HG03066 (cell line): ENCODE results near the gene RGS5.

Experiments used
- ATAC-seq: cut with Tn5 transposase; IDR thresholded peaks from one replicate; pipeline ENCODE4 v1.9.1; 2021; ENCODE audit warnings: low read depth; ENCODE audit not compliant: unreplicated experiment

Gene RGS5

DNA sequence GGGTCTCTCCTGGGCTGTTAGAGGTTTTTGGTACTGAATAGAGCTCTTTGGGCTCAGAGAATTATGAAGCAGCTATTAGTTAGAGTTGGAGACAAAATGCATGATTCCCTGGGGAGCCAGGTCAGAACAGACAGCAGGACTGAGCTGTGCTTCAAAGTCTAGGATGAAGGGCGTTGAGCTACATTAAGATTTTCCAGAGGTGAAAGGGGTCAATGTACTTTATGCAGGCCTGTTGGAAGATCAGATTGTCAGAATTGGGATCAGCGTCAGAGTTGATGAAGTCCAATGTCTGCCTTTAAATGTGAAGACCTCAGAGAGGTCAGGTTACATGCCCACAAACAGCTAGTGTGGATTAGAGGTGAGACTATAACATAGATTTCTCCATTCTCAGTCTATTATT, 53.8 kb downstream of the RGS5 start:
- no peak for ATAC-seq

DNA sequence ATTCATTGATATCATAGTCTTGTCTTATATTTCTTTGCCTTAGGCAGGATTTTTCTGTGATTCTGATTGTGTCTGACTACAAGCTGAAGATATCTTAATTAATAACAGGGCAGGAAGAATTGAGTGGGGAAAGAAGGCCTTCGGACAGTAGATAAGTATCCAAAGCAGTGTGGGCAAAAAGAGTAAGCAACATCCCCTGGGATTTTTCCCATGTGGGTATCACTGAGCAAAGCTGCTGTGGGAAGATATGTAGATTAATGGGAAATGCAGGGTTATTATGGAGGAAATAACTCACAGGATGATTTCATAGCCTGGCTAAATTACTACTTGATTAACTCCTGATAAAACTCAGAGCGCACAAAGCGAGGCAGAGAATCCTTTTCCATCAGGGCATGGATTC, 55.7 kb downstream of the RGS5 start:
- ATAC-seq: no peak

GRCh38 chr1:163145435-163145834, 57.3 kb downstream of the RGS5 start:
- no peak for ATAC-seq

DNA sequence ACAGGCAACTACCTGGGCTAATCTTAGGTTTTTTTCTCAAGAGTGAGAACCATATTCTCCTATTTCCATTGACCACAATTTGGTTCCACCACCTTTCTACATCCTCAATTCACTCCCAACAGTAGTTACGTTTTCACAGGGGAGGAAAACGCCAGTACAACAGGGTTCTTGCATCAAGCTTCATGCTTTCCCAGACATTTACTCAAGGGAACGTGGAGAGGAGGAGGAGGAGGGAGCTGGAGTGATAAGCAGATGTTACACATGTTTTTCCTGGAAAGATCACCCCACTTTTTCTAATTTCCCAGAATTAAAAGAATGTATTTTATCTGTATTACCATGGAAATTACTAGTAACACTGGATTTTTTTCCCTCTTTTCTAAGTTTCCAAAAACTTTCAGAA, 58.3 kb downstream of the RGS5 start:
- no peak for ATAC-seq

DNA sequence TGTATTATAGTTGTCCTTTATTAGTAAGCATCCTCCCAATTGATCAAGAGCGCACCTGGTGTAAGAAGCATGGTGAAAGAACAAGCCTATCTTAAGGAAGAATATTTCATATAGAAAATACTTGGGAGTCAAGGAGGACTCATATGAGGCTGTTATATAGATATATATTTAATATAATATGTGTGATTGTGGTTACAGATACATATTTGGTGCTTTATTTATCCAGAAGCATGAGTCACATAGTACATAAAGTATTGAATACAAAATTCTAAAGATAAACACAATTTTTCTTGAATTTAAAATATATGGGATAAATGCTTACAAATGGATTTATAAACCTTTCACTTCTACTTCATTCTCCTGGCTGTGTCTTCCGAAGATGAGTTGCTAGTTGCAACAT, 60.6 kb downstream of the RGS5 start:
- no peak for ATAC-seq

GRCh38 chr1:163141556-163141955, 61.2 kb downstream of the RGS5 start:
- ATAC-seq: no peak

DNA sequence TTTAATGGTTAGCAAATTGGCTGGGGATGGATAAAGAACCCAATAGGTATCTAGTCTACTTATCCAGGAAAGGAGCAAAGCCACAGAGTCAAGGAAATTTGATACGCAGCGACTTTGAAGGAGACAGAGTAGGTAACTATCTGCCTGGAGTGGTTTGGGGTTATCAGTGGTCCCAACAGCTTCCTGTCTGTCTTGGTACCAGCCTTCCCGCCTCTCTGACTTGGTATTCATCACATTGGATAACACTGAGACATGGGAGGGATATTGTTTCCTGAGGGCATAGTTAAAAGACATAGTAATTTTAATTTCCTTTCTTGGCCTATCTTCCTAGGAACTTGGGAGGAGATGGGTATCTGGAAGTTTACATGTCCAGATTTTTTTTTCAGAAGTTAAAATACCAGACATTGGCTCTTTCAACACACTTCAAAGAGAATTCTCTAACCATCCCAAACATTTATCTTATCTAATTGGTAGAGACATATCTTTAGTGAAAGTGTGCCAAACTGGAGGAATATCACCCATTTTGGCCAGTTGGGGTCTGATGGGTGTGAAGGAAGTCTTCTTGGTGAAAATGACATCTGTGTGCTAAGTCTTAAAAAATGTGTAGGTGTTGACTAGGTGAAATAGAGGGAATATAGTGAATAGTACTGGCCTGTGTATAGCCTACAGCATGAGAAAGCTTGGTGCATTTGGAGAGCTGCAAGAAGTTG, 65.0 kb downstream of the RGS5 start:
- no peak for ATAC-seq

DNA sequence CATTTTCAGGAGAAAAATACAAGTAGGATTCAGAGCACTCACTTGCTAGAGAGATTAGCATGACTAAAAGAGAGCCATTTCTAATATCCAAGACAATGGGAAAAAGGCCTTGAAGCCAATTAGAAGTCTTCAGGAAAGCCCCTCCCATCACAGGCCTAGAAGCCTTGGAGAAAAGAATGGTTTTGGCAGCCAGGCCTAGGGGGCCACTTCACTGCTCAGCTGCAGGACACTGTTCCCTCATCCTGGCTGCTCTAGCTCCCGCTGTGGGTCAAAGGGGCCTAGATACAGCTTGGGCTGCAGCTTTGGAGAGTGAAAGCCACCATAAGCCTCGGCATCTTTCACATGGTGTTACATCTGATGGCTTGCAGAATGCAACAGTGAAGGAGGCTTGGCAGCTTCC, 70.7 kb downstream of the RGS5 start:
- ATAC-seq: no peak

DNA sequence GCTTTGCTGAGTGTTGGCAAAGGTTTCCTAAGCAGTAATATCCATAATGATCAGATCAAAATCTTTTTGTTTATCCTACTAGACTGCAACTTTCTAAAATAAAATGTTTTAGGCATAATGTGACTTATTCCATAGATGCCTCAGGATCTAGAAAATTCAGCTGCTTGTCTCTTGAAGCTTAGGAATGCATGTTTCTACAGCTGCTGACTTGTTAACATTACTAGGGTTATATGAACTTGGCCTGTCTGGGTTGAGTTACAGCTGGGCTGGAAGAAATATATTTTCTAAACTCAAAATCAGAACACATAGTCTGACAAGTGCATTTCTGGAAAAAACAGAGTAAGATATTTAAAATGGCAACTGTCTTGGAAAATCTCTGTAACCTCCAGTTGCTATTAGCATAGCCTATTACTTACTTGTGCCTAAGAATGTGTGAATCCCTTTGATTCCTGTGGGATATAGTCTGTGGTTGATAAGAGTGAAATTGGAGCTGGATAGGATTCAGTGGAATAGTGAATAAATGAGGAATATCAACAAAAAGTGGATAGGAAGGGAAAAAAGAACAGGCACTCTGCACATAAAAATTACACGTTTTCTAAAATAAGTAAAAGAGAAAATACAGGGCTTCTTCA, 72.4 kb downstream of the RGS5 start:
- no peak for ATAC-seq

- no peak for ATAC-seq
These were observed 74.4 kb downstream of the RGS5 start for GRCh38 chr1:163128282-163128681.

DNA sequence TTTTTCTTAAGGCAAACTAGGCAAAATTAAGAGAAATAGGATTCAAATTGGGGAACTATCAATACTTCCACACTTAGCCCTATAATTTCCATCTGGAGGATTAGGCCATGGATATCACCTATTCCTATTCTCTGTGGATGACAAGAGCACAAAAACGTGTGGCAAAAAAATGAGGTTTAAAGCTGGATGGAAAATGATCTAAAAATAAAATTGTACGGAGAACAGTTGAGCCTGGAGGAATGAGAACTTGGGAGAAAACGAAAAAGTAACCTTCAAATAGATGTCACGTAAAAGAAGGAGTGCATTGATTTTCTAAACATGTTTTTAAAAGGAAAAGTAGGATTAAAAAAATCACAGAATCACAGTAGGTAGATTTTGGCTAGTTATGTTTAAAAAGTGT, 77.9 kb downstream of the RGS5 start:
- no peak for ATAC-seq

GRCh38 chr1:163120372-163120771, 82.3 kb downstream of the RGS5 start:
- ATAC-seq: no peak

DNA sequence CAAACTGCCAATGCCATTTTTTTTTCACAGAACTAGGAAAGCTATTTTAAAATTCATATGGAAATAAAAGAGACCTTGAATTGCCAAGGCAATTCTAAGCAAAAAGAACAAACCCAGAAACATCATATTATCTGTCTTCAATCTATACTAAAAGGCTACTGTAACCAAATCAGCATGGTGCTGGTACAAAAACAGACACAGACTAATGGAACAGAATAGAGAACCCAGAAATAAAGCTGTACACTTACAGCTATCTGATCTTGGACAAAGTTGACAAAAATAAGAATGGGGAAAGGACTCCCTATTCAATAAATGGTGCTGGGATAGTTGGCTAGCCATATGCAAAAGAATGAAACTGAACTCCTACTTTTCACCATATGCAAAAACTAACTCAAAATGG, 83.0 kb downstream of the RGS5 start:
- no peak for ATAC-seq

GRCh38 chr1:163115887-163116286, 86.8 kb downstream of the RGS5 start:
- no peak for ATAC-seq

- ATAC-seq: no peak
These were observed 95.1 kb downstream of the RGS5 start for GRCh38 chr1:163107655-163108054.

DNA sequence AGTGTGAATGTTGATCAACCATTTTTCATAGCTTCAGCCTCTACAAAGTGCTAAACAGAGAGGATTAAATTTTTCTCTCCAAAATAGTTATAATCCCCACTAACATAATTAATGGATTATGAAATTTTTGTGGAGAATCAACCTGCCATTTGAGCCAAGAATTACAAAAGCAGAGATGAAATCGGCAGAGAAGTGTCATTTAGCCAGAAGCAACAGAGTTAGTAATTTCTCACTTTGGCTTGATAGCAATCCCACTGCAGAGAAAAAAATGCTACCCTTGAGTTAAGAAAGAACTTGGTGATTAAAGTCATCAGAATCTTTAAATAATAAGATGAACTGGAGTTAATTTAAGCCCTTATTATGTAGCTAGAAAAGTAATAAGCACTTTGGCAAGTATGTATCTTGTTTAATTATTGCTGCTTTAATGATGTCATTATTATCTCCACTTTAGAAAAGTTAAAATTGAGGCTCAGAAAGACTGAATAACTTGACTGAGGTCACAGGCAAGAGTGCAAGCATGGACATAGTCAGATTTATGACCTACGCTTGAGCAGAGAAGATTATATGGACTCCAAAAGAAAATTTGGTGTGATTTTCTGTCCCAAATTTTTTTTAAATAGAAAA, 96.2 kb downstream of the RGS5 start:
- ATAC-seq: no peak

DNA sequence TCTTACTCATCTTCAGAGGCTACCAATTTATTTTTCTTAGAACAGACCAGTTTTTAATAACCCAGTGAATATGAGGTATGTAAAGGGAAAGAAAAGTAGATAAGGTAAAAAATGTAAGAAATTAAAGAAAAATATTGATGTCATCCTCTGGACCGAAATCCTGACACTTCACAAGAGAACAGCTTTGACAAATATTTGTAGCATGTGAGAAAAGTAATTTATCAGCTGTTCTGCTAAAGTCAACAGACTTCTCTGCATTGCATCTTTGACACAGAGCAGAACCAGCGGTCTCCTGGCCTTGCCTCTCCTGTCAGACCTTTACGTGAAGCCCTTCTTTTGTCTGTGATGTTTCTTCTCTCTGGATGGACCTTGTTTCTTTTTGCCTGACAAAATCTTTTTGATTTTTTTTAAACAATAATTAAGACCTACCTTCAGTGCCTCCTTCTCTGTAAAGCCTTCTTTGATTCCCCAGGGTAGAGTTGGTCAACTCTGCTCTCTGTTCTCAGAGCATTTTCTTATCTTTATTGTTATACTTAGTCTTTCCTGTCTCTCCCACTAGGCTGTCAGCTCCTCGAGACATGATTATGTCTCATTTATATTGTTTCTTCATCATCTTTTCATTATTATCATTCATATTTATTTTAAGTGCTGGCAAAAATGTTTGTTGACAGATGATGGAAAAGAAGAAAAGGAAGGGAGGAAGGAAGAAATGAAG, 98.2 kb downstream of the RGS5 start:
- ATAC-seq: no peak

GRCh38 chr1:163102590-163102989, 100.1 kb downstream of the RGS5 start:
- ATAC-seq: no peak

- ATAC-seq: no peak
These were observed 107.5 kb downstream of the RGS5 start for GRCh38 chr1:163095213-163095612.

DNA sequence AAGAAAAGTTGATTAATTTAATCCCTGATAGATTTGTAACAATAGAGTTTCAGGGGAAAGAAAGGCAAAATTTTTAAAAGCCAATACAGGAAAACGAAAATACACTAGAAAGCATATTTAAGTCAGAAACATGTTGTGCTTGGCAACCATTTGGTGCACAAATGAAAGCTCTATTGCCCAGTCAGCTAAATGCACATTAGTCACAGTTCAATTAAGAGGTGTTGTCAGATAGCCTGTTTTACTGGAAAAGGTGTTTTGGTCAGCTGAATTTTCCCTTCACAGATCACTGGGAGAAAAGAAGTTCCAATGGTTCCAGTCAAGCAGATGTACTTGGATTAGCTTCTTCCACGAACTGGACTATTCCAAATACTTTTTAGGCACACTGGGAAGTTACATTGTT, 108.1 kb downstream of the RGS5 start:
- ATAC-seq: no peak

DNA sequence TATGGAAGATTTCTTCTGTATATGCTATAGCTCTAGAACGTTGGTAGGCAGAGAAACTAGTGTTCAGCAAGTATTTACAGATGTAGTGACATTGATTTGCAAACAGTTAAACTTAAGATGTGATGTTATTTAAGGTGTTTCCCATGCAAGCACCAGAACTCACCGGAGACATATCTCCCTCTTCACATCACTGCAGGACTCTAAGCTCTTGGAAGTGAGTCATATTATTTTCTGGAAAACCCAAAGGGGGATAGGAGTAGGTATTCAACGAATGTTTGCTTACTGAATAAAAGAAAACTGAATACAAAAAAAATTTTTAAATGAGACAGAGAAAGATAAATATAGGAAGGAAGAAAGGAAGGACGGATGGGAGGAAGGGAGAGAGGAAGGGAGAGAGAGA, 108.5 kb downstream of the RGS5 start:
- ATAC-seq: no peak

GRCh38 chr1:163093579-163093978, 109.1 kb downstream of the RGS5 start:
- ATAC-seq: no peak
